Measurements from ENCODE around the gene NDC1.

NDC1 gene

DNA sequence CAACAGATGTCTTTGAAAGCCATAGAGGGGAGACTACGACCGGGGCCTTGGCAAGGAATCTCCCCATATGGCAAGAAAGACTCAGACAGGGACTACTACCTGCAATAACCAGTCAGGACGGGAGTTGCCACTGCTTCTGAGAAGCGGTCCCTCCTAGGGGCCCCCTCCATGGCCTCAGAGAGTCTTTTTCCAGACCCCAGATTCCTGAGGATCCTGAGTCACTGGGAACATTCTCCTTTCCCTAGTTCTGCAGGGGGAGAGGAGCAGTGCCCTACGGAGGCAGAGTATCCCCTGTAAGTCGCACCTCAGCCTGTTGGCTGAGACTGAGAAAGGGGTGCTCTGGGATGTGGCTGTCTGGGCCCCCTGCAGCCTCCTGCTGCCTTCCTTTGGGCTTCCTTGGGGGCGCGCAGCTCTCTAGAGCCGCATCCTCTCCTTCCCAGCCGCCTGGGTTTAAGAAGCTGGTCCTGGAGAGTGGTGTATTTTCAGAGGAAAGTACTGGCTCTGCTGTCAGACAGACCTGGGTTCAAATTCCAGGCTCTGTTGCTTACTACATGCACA is 107.0 kb downstream of the NDC1 start:
- no peak for DNase-seq

DNA sequence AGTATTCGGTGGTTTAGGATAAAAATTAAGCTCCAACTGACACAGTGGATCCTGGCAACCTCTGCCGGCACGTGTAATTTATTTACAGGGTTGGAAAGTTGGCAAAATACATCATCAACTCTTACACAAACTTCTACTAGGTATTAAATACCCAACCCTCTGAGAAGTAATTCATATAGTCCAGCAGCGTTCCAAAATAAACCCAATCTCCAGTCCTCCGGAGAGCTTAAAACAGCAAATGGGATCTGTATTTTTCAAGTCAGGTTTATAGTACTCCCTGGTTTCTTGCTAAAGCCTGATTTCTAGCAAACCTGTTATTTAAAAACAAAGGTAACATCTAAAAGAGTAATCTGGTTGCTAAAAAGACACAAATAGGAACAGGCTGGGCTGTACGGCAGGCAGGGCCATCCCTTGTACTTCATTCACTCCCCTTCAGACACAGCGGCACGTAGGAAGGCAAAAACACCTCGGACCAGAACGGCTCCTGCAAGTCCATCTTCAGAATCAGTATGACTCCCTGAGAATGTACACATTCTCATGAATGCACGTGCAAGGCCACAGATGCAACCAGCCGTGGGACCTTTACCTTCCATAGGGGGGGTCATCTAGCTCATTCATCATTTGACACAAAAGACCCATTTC is 107.8 kb downstream of the NDC1 start:
- no peak for DNase-seq

DNA sequence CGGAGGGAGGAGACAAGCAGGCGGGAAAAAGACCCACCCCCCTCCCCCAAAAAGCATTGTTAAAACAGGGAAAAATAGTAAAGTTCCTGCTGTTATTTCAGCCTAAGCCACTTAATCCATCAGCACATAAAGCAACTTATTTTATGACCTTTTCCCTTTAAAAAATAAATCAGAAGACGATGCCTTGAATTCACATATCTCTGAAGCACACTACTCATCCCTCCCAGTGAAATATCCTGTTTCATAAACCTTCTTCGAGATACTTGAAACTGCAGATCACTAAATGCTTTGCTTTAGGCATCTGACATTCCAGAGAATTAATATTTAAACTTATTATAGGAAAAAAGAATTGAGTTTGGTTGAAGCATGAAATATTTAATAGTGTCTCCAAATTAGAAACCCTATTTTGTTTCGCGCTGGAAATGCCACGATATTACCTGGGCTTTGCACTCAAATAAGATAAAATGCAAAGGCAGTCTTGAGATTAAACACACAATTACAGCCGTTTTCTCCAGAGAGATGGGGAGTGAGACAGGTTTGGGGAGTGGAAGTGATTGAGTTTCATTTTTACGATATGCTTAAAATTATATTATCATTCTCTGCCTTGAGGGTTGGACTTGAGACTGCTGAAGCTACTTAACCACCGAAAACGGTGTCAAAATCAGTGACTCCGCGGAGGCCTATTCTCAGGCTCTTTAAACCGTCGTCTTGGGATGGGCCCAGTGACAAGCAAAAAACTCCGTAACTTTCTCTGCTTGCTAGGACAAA is 108.5 kb downstream of the NDC1 start:
- no peak for DNase-seq

DNA sequence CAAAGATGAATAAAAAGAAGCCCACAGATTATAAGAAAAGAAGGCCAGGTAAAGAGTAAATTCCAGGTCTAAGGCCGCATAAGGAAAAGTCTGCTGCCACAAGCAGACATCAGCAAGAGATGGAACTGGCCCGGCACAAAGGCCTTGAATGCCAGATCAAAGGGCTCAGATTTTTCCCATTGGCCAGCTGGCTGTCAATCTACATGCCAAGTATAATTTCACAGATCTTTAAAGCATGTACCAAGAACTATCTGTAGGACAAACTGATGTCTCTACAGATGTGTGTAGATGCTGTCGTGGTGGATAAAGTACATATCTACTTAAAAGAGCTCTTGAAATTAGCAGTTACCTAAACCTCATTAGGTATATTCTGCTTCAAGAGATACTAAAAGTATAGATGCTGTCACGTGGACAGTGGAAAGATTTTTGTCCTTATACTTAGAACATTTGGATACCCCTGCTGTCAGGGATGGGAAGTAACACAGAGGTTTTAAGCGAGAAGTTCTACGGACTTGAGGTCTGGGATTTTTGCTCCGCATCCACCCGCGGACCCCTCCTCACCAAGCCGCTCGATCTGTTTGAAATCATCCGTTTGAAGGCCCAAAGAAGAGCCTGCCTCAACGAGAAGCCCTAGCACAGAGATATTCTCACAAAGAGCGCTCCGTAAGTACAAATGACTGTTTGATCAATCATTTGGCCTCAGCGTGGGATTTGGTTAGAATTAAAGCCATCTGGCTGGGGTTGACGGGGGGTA is 109.2 kb downstream of the NDC1 start:
- DNase-seq: no peak

DNA sequence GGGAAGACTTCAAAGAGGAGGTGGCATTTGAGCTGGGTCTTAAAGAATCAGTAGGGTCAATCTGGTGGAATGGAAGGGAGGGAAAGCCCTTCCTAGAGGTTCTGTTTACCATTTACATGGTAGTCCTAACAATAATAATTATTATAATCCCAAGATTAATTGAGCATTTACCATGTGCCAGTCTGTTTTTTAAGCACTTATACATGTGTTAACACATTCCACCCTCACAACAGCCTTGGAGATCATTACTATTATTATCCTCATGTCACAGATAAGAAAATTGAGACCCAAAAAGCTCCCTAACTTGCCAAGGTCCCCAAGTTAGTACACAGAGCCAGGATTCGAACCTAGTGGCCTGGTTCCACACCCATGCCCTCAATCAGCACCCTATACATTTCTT is 109.9 kb downstream of the NDC1 start:
- DNase-seq: no peak

DNA sequence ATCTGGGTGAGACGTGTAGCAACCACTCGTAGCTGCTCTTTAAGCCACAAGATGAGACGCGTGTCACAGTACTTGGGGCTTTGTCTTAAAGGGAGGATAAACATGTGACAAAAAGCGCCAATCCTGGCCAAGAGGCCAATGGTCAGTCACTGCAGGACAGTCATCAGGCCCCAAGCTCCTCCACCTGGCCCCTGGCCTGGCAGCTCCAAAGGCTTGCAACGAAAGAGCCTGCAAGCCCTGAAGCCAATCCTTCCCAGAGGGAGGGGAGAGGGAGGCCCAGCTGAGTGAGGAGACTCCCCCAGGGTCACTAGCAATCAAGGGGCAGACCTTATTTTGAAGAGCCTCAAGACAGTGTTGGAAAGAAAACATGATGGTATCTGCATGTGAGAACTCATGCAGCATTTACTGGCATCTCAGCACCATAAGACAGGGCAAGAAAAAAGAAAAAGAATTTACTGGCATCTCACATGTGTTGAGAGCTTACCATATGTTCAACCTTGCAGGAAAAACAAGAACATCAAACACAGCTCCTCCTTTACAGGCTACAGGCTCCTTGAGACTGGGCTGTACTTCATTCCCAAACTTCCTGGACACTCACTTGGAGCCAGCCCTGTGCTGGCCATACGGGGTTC is 110.5 kb downstream of the NDC1 start:
- no peak for DNase-seq

DNA sequence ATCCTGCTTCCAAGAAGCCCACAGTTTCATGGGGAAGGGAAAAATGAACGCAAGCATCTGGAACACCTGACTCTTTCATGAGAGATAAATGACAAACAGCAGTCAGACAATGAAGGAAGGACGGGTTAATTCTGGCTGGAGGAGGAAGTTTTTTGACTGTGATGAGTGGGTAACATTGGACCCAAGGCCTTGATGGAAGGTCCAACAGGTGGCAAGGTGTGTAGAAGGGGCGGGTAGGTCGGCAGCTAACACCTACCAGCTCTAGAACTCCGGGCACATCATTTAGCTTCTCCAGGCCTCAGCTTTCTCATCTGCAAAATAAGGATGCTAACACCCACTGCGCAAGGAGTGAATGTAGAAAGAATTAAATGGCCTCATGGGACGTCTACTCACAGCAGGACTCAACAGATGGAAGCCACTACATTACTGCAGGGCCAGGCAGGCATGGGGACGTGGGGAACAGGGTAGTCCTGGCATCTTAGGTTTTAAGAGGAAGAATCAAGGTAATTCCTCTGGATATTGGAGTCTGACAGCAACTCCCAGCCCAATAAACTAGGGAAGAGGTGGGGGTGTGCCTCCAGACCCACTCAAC is 112.0 kb downstream of the NDC1 start:
- DNase-seq: no peak

DNA sequence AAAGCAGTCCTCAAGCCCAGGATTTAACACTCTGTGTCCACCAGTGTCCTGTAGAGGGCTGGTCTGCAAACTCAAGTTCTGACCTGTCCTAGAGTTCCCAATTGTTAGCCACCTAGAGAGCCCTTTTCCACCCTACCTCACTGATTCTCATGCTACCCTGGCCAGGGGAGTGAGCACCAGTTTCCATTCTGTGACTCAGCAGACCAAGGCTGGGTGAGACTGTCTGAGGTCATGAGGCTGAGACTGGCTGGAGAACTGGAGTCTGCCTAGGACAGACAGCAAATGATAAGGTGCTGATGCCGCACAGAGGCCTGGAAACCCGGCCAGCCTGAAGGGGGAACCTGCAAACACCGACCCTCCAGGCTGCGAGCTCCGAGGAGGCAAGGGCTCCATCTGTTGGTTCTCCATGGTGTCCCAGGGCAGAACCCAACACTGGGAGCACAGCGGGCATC is 112.8 kb downstream of the NDC1 start:
- no peak for DNase-seq

DNA sequence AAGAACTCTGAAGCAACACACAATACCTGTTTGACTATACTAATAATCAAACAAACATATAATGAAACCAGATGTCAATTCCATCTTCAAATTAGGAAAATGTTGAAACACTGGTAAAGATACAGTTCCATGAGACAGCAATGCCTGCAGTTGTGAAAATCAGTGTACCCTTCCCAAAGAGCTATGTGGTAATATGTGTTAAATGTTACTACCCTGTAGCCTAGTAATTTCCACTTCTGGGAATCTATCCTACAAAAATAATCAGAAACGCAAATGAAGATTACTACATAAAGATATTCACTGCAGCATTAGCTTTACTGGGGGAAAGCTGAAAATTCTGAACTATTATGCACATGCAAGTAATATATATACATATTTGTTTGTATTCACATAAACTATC is 116.1 kb downstream of the NDC1 start:
- no peak for DNase-seq

DNA sequence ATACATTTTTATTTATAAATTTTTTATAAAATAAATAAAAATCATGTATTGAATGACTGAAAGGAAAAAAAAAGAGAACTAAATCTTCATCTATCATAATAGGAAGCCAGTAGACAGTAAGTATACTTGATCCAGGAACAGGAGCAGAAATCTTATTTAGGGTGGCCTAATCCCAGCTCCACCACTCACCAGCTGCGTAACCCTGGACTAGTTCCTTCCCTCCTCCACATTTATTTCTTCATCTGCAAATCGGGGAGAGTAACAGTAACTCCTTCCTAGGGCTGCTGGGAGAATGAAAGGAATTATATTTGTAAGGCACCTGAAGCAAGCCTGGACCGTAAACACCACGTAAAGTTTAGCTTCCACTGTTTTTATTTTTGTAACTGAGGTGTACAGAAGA is 117.0 kb downstream of the NDC1 start:
- no peak for DNase-seq

DNA sequence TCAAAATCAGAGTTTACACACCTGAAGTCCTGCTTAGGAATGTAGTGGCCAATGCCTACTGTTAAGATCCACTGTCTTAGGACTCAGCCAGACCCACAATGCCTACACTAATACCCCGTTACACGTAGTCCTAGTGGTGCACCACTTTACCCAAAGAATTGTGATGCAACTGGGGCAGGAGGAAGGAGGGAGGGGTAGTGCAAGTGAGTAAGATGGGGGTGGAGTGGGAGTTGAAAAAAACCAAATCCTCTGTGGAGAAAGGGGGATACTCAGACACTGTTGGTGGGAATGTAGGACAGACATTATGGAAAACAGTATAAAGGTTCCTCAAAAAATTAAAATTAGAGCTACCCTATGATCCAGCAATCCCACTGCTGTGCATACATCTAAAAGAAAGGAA is 118.6 kb downstream of the NDC1 start:
- no peak for DNase-seq

DNA sequence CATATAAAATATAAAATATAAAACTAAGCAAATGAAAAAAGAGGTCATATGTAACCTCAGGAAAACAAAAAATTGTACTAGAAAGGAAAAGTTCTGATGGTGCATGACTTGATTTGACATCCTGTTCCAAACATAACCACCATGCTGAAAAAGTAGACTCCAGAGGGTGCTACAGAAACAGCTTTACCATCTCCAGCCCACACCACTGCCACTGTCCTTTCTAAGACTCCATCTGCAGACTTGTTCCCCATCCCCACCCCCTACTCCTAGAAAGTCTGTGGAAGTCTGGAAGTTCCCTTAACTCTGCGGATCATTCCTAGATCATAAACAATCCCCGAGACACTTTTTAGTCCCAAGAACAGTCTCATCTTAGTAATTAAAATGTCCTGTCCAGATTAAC is 119.7 kb downstream of the NDC1 start:
- no peak for DNase-seq

DNA sequence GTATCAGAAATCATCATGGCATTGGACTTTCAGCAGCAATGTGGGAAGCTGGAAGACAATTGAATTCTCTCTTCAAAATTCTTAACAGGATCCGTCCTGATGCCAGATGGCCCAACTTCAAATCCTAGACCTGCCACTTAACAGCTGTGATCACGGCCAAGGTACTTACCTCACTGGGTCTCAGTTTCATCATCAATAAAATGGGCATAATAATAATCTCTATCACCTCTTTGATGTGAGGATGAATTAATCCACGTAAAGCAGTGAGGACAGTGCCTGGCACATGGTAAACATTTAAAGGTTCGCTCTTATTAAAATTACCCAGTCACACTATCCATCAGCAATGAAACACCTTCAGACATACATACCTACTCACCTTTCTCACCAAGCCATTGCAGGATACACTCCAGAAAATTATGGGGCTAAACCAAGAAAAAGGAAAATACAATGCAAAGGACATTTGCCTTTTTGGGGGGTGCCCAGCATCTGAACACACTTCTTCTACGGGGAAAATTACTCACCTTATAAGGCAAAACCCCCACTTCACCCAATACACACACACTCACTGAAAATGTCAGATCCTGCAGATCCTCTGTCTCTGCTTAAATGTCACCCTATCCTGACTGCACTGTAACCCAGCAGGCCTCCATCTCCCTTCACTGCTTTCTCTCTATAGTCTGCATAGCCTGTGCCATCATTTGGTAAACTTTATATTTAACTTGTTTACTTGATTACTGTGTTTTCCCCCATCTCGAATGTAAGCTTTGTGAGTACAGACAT is 120.9 kb downstream of the NDC1 start:
- DNase-seq: no peak

DNA sequence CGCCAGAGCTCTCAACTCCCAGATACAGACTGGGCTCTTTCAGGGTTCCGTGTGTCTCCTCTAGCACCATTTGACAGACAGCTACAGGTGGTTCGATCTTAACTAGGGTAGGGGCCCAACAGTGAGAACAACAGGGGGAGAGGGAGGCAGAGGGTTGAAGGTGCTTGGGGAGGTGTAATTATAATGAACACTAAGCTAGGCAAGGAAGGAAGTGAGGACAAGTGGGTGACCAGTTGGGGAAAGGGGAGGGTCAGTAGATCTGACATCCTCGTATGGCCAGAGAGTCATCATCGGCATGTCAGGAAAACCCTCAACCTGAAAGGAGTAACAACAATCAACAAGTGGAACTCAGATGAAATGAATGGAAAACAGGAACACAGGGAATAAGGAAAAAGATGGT is 121.9 kb downstream of the NDC1 start:
- no peak for DNase-seq

DNA sequence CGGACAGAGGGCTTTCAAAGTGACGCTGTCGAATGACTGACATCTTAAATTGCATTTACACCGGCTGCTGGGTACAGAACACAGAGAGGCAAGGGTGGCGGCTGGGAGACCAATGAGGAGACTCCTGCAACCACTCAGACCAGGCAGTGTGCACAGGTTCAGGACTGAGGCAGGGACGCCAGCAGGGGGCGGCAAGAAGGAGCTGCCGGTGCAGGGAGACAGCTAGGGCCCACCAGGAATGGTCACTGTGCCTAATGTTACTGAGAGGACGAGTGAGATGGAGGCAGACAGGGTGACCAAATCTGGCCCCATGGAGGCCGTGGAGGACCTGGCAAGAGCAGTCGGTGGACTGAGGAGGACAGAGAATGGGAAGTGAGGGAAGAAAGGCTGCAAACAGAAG is 122.6 kb downstream of the NDC1 start:
- no peak for DNase-seq
